OCI-LY3 (cell line): ENCODE data around the gene MED13L.

Source experiments
- EZH2phosphoT487 ChIP-seq: fragments of 200-600 bp; shearing (Covaris generic); IDR thresholded peaks from 2 replicates; pipeline ENCODE4 v1.6.1; 2018; ENCODE audit warnings: antibody characterized with exemption, mixed run types, low read depth
- TF ChIP-seq, protein P1 (sequence below): fragments of 200-600, 300-600 bp; sonication (generic); IDR thresholded peaks from 2 replicates; pipeline ENCODE4 v1.5.1; 2014; ENCODE audit warnings: antibody characterized with exemption, low read length, low read depth

DNA sequence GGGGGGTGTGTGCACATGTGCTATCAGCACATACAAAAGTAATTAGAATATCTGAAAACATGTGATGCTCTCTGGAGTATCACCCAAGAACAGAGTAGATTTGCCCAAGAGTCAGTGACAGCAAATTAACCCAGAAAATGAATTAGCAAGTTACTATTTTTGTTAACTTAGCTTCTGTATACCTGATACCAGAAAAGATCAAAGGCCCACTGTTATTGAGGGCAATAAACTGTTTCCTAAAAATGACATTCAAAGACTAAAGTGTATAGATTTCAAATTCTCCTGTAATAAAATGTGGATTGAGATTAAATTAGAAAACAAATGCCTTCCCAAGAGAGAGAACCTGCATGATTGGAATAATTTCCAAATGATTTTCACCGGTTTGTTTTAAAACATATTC, 184.7 kb downstream of the MED13L start:
- TF ChIP-seq EZH2phosphoT487 = no peak
- TF ChIP-seq, protein P1, sequence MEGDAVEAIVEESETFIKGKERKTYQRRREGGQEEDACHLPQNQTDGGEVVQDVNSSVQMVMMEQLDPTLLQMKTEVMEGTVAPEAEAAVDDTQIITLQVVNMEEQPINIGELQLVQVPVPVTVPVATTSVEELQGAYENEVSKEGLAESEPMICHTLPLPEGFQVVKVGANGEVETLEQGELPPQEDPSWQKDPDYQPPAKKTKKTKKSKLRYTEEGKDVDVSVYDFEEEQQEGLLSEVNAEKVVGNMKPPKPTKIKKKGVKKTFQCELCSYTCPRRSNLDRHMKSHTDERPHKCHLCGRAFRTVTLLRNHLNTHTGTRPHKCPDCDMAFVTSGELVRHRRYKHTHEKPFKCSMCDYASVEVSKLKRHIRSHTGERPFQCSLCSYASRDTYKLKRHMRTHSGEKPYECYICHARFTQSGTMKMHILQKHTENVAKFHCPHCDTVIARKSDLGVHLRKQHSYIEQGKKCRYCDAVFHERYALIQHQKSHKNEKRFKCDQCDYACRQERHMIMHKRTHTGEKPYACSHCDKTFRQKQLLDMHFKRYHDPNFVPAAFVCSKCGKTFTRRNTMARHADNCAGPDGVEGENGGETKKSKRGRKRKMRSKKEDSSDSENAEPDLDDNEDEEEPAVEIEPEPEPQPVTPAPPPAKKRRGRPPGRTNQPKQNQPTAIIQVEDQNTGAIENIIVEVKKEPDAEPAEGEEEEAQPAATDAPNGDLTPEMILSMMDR = no peak
